ENCODE results near the gene TARS2. TPM values are rescaled to one million over a fixed set of nuclear protein-coding genes. Genes with fewer than 3 reads are reported as not detected.

The TARS2 gene
- total RNA-seq, 2 donors from 2014 or later = 10.5 to 18.1 TPM

GRCh38 chr1:150535511-150536287 lies 48.5 kb downstream of the TARS2 start:
- DNase-seq (ENCODE audit: low spot score) = no peak
- Histone ChIP-seq H3K4me1 (peaks cover 0 to 47% of the 10 kb centered on the region in 2 donors), H3K36me3 (no peaks in the 10 kb centered on the region), H3K27ac (peak overlapping the region; percentile 49 to 74), H3K4me3 (no peak overlapping the region), H3K27me3 (no peaks in the 10 kb centered on the region), H3K9me3 (no peaks in the 10 kb centered on the region)
- TF ChIP-seq, protein P1, sequence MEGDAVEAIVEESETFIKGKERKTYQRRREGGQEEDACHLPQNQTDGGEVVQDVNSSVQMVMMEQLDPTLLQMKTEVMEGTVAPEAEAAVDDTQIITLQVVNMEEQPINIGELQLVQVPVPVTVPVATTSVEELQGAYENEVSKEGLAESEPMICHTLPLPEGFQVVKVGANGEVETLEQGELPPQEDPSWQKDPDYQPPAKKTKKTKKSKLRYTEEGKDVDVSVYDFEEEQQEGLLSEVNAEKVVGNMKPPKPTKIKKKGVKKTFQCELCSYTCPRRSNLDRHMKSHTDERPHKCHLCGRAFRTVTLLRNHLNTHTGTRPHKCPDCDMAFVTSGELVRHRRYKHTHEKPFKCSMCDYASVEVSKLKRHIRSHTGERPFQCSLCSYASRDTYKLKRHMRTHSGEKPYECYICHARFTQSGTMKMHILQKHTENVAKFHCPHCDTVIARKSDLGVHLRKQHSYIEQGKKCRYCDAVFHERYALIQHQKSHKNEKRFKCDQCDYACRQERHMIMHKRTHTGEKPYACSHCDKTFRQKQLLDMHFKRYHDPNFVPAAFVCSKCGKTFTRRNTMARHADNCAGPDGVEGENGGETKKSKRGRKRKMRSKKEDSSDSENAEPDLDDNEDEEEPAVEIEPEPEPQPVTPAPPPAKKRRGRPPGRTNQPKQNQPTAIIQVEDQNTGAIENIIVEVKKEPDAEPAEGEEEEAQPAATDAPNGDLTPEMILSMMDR (IDR thresholded peaks at IDR 0.05) = no peak

- Histone ChIP-seq H3K4me1 (peaks cover 0 to 43% of the 10 kb centered on the region in 2 donors), H3K27ac (peak overlapping the region in 1 of 2 donors; percentile 66), H3K36me3 (no peaks in the 10 kb centered on the region), H3K4me3 (no peak overlapping the region), H3K9me3 (no peaks in the 10 kb centered on the region), H3K27me3 (no peaks in the 10 kb centered on the region)
- TF ChIP-seq, protein P1 (IDR thresholded peaks at IDR 0.05) = no peak
- DNase-seq (ENCODE audit: low spot score) = no peak
Observed at GRCh38 chr1:150536836-150537731, 49.9 kb downstream of the TARS2 start.

DNA sequence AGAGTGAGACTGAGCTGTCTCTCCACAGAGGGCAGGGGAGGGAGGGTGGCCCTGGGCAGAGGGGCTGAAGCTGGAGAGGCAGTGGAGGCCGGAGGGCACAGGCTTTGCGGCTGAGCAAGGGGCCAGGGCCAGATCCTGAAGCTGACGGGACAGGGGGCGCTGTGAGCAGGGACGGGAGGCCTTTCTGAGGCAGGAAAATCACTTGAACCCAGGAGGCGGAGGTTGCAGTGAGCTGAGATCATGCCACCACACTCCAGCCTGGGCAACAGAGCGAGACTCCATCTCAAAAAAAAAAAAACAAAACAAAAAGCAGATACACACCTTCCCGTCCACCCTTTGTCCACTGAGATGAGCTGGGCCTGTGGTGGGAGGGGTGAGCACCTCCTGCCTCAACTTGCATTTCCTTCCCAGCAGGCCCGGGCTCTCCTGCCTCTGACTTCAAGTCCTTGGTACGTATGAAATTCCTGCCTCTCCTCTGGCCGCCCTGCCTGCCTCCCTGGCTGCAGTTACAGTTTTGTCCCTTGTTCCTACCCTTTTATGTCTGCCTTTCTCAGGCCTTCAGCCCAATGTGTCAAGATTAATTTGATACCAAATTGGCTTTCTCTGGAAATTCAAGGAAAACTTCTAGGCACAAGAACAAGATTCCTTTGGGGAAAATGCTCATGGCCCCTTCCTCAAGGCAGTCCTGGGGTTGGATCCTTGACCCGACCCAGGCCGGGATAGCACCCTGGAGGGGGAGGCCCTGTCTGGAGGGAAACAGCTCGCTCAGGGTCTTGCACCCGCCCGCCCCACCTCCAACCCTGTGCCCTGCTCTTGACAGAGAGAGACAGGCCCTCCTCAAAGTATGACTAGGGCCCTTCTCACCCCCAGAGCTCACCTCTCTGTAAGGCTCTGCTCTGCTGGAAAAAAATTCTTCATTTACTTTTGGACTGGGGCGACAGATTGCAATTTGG lies 50.8 kb downstream of the TARS2 start:
- Histone ChIP-seq H3K4me1 (peaks cover 0 to 34% of the 10 kb centered on the region in 2 donors), H3K27ac (peak overlapping the region in 1 of 2 donors; percentile 66), H3K27me3 (no peaks in the 10 kb centered on the region), H3K9me3 (no peaks in the 10 kb centered on the region), H3K4me3 (no peak overlapping the region), H3K36me3 (no peaks in the 10 kb centered on the region)
- TF ChIP-seq, protein P1 (IDR thresholded peaks at IDR 0.05) = no peak
- no peak for DNase-seq (ENCODE audit: low spot score)

DNA sequence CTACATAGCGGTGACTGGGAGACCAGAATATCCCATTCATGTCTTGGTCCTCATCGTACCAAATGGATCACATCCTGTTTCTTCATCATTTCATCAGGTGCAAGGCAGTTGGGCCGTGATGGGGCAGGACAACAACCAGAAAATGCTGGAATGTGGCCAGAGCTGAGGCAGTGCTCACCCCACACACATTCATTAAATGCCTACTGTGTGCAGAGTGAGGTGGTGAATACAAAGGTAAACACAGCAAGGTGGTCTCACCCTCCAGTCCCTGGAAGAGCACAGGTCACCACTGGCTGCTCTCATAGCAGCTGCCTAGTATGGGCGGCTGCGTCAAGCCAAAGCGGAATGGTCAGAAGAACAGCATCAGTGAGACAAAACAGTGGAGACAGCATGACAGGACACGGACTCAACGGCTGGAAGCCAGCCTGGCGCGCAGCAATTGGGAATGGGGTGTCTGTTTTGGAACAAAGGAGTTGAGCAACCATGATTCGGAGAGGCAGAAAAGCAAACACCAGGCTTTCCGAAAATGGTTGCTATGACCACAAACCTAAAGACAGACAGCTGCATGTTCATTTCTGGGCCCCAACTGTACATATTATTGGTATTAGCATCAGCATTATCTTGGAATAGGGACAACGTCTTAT lies 56.4 kb downstream of the TARS2 start:
- Histone ChIP-seq H3K4me1 (peaks cover 0 to 10% of the 10 kb centered on the region in 2 donors), H3K27ac (peak overlapping the region; percentile 10 to 64), H3K9me3 (no peaks in the 10 kb centered on the region), H3K27me3 (no peaks in the 10 kb centered on the region), H3K4me3 (no peak overlapping the region), H3K36me3 (no peaks in the 10 kb centered on the region)
- TF ChIP-seq, protein P1 (IDR thresholded peaks at IDR 0.05) = no peak
- DNase-seq (ENCODE audit: low spot score) = peak; percentile 89

GRCh38 chr1:150544204-150544603 lies 57.0 kb downstream of the TARS2 start:
- TF ChIP-seq, protein P1 (IDR thresholded peaks at IDR 0.05) = no peak
- DNase-seq (ENCODE audit: low spot score) = no peak

More at GRCh38 chr1:150544204-150544603, 57.0 kb downstream of the TARS2 start:
- Histone ChIP-seq H3K9me3 (no peaks in the 10 kb centered on the region), H3K36me3 (no peaks in the 10 kb centered on the region), H3K27me3 (no peaks in the 10 kb centered on the region), H3K4me1 (peaks cover 0 to 9% of the 10 kb centered on the region in 2 donors), H3K27ac (peak overlapping the region; percentile 10 to 64), H3K4me3 (no peak overlapping the region)

Data from right atrium auricular region (tissue), 2 donors.